Transverse colon (tissue), 4 donors: ENCODE data around the gene TTYH3.

Source experiments
- CTCF ChIP-seq, 5 experiments: fragments of 200-600 bp in 3 of 5; fragments of 450-650 bp in 2 of 5; sonication (generic) in 3 of 5; IDR thresholded peaks; 1 replicate in 2 of 5; 2 replicates in 3 of 5; pipeline ENCODE4 v1.5.1; 2016 to 2017; ENCODE audit warnings: antibody characterized with exemption in 5 of 5, inconsistent platforms in 3 of 5, mild to moderate bottlenecking in 2 of 5, moderate library complexity in 1 of 5
- EP300 ChIP-seq: sonication (generic); formaldehyde crosslinking; IDR thresholded peaks from one replicate; pipeline ENCODE4 v1.6.1; 2017; ENCODE audit warnings: antibody characterized with exemption, low read depth
- POLR2A ChIP-seq: fragments of 450-650 bp; IDR thresholded peaks from one replicate; pipeline ENCODE4 v1.6.1; 2016; ENCODE audit warnings: antibody characterized with exemption, mild to moderate bottlenecking, moderate library complexity
- POLR2AphosphoS5 ChIP-seq, 3 donors: sonication (generic); formaldehyde crosslinking; IDR thresholded peaks; one replicate each; pipeline ENCODE4 v1.6.1; 2016; ENCODE audit warnings: antibody characterized with exemption in 3 of 3

- TF ChIP-seq CTCF (IDR thresholded peaks at IDR 0.05) (no peak), POLR2A (no peak), EP300 (no peak), POLR2AphosphoS5 (IDR thresholded peaks at IDR 0.05) (no peak)
These were observed 1.9 kb downstream of the TTYH3 start for GRCh38 chr7:2633538-2634266.
